Measurements from ENCODE around the gene POLR2J. TPM values are rescaled to one million over a fixed set of nuclear protein-coding genes. Genes with fewer than 3 reads are reported as not detected.

Gene POLR2J
- total RNA-seq, 2 experiments from 2014 or later: 62.4 to 68.6 TPM

DNA sequence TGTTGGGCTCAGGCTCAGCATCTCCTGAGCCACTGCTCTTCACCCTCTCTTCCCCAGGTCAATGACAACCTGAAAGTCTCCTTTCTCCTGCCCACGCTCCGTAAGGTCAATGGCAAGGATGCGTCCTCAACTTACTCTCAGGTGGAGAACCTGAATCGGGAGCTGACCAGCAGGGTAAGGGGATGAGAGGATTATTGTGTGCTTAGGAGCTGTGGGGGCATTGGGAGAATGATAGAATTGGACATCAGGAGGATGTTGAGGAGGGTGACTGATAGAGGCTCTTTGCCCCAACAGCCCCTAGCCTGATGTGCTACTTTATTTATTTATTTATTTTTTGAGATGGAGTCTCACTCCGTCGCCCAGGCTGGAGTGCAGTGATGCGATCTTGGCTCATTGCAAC is 12.6 kb downstream of the POLR2J start:
- peak overlapping the region; percentile 43 for H3K27ac ChIP-seq (ENCODE audit: low read depth, low read length, poor library complexity, severe bottlenecking)
- peak overlapping the region; percentile 97 for H3K4me3 ChIP-seq (ENCODE audit: low read depth, low read length, poor library complexity, severe bottlenecking)
- peaks cover 17% of the 10 kb centered on the region; the same call in 1 of the 2 replicates for H3K79me2 ChIP-seq (ENCODE audit: insufficient read depth, low read depth, low read length)
- CTCF ChIA-PET (ENCODE audit: unreplicated experiment): interaction anchor here (0.6 kb wide), 1 partner anchor 71 kb away, joined by 3 read pairs; no protein-coding TSS in a partner anchor
- H3K4me1 ChIP-seq (ENCODE audit: insufficient read depth, low read length, poor library complexity, severe bottlenecking): peaks cover 20% of the 10 kb centered on the region
- H2AFZ ChIP-seq (ENCODE audit: low read length): no peak overlapping the region
- H4K20me1 ChIP-seq (ENCODE audit: insufficient read depth, low read length): no peaks in the 10 kb centered on the region
- POLR2A ChIA-PET: interaction anchor here (0.6 to 1.5 kb wide), 8 partner anchors 9 to 54 kb away, joined by 3 to 6 read pairs (median 3); no protein-coding TSS in a partner anchor
- no TSS peak for BruUV-seq (replicated peaks)
- peak overlapping the region; percentile 96 for H3K4me2 ChIP-seq (ENCODE audit: low read length)
- H3K9me2 ChIP-seq (ENCODE audit: insufficient read depth, low read length): no peaks in the 10 kb centered on the region
- intact Hi-C loops (cut with micrococcal nuclease; ENCODE audit: unreplicated experiment): loop anchor here (5.0 kb wide), 1 partner anchor 179 kb away; the partner anchor contains the start of gene SH2B2
- TF ChIP-seq EZH2phosphoT487 (IDR thresholded peaks at IDR 0.05; ENCODE audit: borderline replicate concordance, low read depth, low read length): no peak
- TF ChIP-seq, protein P1, sequence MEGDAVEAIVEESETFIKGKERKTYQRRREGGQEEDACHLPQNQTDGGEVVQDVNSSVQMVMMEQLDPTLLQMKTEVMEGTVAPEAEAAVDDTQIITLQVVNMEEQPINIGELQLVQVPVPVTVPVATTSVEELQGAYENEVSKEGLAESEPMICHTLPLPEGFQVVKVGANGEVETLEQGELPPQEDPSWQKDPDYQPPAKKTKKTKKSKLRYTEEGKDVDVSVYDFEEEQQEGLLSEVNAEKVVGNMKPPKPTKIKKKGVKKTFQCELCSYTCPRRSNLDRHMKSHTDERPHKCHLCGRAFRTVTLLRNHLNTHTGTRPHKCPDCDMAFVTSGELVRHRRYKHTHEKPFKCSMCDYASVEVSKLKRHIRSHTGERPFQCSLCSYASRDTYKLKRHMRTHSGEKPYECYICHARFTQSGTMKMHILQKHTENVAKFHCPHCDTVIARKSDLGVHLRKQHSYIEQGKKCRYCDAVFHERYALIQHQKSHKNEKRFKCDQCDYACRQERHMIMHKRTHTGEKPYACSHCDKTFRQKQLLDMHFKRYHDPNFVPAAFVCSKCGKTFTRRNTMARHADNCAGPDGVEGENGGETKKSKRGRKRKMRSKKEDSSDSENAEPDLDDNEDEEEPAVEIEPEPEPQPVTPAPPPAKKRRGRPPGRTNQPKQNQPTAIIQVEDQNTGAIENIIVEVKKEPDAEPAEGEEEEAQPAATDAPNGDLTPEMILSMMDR (conservative IDR thresholded peaks at IDR 0.05; ENCODE audit: low read length): no peak
- DNase-seq (ENCODE audit: low spot score): no peak
- no peaks in the 10 kb centered on the region for H3K9me3 ChIP-seq (ENCODE audit: low read length)
- H3K36me3 ChIP-seq (ENCODE audit: insufficient read depth, low read length): peaks cover 30% of the 10 kb centered on the region

DNA sequence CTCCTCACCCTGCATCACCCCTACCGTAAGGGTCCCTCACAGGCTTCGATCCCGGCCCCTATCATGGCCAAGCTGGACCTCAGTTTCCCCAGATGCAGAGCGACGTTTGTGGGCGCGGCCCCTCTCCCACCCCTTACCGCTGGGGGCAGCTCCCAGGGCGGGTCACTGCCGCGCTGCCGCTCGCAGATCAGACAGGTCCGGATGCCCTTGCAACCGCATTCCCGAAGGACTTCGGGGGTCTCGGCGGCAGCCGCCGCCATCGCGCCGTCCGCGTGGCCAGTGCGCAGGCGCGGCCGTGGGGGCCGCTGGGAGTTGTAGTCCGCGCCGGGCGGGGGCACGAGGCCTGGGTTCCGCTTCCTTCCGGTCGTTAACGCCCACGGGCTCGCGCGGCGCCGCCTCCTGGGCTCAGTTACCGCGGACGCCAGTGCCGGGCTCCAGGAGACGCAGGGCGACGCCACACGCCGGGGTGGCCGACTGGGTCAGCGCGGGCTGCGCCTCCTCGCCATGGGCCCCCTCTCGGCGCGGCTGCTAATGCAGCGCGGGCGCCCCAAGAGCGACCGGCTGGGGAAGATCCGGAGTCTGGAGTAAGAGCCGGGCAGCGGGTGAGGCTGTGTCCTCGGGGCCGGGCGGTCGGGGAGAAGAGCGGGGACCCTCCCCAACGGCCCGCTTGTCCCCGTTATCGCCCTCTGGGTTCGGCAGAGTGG is 14.0 kb downstream of the POLR2J start, which contains the start of the genes ALKBH4 and LRWD1:
Gene ALKBH4, minus strand, starts transcription at position 287 of the 704 bp plus-strand sequence. Its CDS starts 27 bp downstream, at position 260.
Gene LRWD1, plus strand, starts transcription at position 408 of the 704 bp plus-strand sequence. Its CDS starts 97 bp downstream, at position 505.
- Histone ChIP-seq H3K9me3 (ENCODE audit: low read length) (no peaks in the 10 kb centered on the region), H3K4me2 (ENCODE audit: low read length) (peak within 1 kb of the TSS; percentile 96), H3K9me2 (ENCODE audit: insufficient read depth, low read length) (no peaks in the 10 kb centered on the region), H3K4me3 (ENCODE audit: low read depth, low read length, poor library complexity, severe bottlenecking) (peak within 1 kb of the TSS; percentile 97), H3K36me3 (ENCODE audit: insufficient read depth, low read length) (peaks cover 20% of the 10 kb centered on the region), H4K20me1 (ENCODE audit: insufficient read depth, low read length) (no peaks in the 10 kb centered on the region), H3K79me2 (ENCODE audit: insufficient read depth, low read depth, low read length) (peaks cover 17% of the 10 kb centered on the region; the same call in 1 of the 2 replicates), H3K27ac (ENCODE audit: low read depth, low read length, poor library complexity, severe bottlenecking) (peak within 1 kb of the TSS; percentile 43), H2AFZ (ENCODE audit: low read length) (peak within 1 kb of the TSS; percentile 93), H3K4me1 (ENCODE audit: insufficient read depth, low read length, poor library complexity, severe bottlenecking) (peaks cover 20% of the 10 kb centered on the region)
- intact Hi-C loops (cut with micrococcal nuclease; ENCODE audit: unreplicated experiment): loop anchor here (2.0 to 5.0 kb wide), 2 partner anchors 60 to 177 kb away; partner anchors contain the start of gene SH2B2
- BruUV-seq (replicated peaks): no TSS peak
- ChIA-PET CTCF (ENCODE audit: unreplicated experiment) (interaction anchor here (0.6 kb wide), 1 partner anchor 161 kb away, joined by 3 read pairs; no protein-coding TSS in a partner anchor), POLR2A (interaction anchor here (0.8 to 1.6 kb wide), 5 partner anchors 9 to 55 kb away, joined by 3 to 4 read pairs (median 4); no protein-coding TSS in a partner anchor)
- TF ChIP-seq, protein P1 (conservative IDR thresholded peaks at IDR 0.05; ENCODE audit: low read length): 0 out of 2 replicates have a peak, but pooled peaks have one; percentile 36
- TF ChIP-seq EZH2phosphoT487 (IDR thresholded peaks at IDR 0.05; ENCODE audit: borderline replicate concordance, low read depth, low read length): no peak
- peak; percentile 95 for DNase-seq (ENCODE audit: low spot score)

All from OCI-LY7 (cell line).